HEK293T (cell line): ENCODE measurements around the gene FBH1.

Experiments
- CTCF ChIA-PET: fragments of 350-600 bp; formaldehyde crosslinking; extraction: SDS; loops from one replicate; lab custom pipeline; 2021; ENCODE audit warnings: antibody characterized with exemption, inconsistent platforms; lab: Yijun Ruan, JAX
- POLR2A ChIA-PET: fragments of 350-600 bp; formaldehyde crosslinking; extraction: SDS; loops from one replicate; lab custom pipeline; 2020; ENCODE audit warnings: antibody characterized with exemption, inconsistent platforms; lab: Yijun Ruan, JAX
- DNase-seq: peaks from one replicate; pipeline ENCODE4 v3.0.0; 2012; ENCODE audit warnings: mixed read lengths; ENCODE audit errors: extremely low spot score
- ARNT ChIP-seq: fragments of 450-650 bp; IDR thresholded peaks from 2 replicates; pipeline ENCODE4 v1.6.1; 2017; ENCODE audit warnings: mild to moderate bottlenecking
- BHLHE40 ChIP-seq: fragments of 450-650 bp; IDR thresholded peaks from 2 replicates; pipeline ENCODE4 v1.6.1; 2016; ENCODE audit warnings: mild to moderate bottlenecking, moderate library complexity, borderline replicate concordance
- CTBP1 ChIP-seq: fragments of 450-650 bp; IDR thresholded peaks from 2 replicates; pipeline ENCODE4 v1.6.1; 2016; ENCODE audit warnings: borderline replicate concordance
- ELF4 ChIP-seq: fragments of 450-650 bp; IDR thresholded peaks from 2 replicates; pipeline ENCODE4 v1.6.1; 2017; ENCODE audit warnings: antibody characterized with exemption
- FOXA1 ChIP-seq: fragments of 450-650 bp; IDR thresholded peaks from 2 replicates; pipeline ENCODE4 v1.6.1; 2016; ENCODE audit warnings: mild to moderate bottlenecking
- FOXK2 ChIP-seq: fragments of 450-650 bp; IDR thresholded peaks from 2 replicates; pipeline ENCODE4 v1.6.1; 2016; ENCODE audit warnings: mild to moderate bottlenecking
- FOXM1 ChIP-seq: fragments of 450-650 bp; IDR thresholded peaks from 2 replicates; pipeline ENCODE4 v1.6.1; 2017; ENCODE audit warnings: mild to moderate bottlenecking, borderline replicate concordance
- HDGF ChIP-seq: fragments of 450-650 bp; IDR thresholded peaks from 2 replicates; pipeline ENCODE4 v1.6.1; 2017; ENCODE audit warnings: antibody characterized with exemption, borderline replicate concordance
- L3MBTL2 ChIP-seq: fragments of 450-650 bp; conservative IDR thresholded peaks from 2 replicates; pipeline ENCODE4 v1.6.1; 2016; ENCODE audit warnings: mild to moderate bottlenecking
- LEF1 ChIP-seq: fragments of 450-650 bp; IDR thresholded peaks from 2 replicates; pipeline ENCODE4 v1.6.1; 2017; ENCODE audit warnings: mild to moderate bottlenecking, borderline replicate concordance
- NFRKB ChIP-seq: fragments of 450-650 bp; IDR thresholded peaks from 2 replicates; pipeline ENCODE4 v1.6.1; 2016; ENCODE audit warnings: mild to moderate bottlenecking, moderate library complexity
- PKNOX1 ChIP-seq: fragments of 450-650 bp; IDR thresholded peaks from 2 replicates; pipeline ENCODE4 v1.6.1; 2016
- SP1 ChIP-seq: fragments of 450-650 bp; IDR thresholded peaks from 2 replicates; pipeline ENCODE4 v1.6.1; 2017
- SUZ12 ChIP-seq: fragments of 450-650 bp; IDR thresholded peaks from 2 replicates; pipeline ENCODE4 v1.6.1; 2016; ENCODE audit warnings: mild to moderate bottlenecking
- TARDBP ChIP-seq: fragments of 450-650 bp; IDR thresholded peaks from 2 replicates; pipeline ENCODE4 v1.6.1; 2016
- ZNF384 ChIP-seq: fragments of 450-650 bp; IDR thresholded peaks from 2 replicates; pipeline ENCODE4 v1.6.1; 2016

Gene FBH1

GRCh38 chr10:5897053-5897340, 7.0 kb downstream of the FBH1 start:
- ChIA-PET POLR2A (no interaction called here), CTCF (interaction anchor here (0.6 kb wide), 1 partner anchor 114 kb away, joined by 4 read pairs; no protein-coding TSS in a partner anchor)
- DNase-seq: no peak
- TF ChIP-seq FOXM1: no peak
- no peak for TF ChIP-seq TARDBP
- no peak for TF ChIP-seq ELF4
- TF ChIP-seq LEF1: no peak
- no peak for TF ChIP-seq PKNOX1
- no peak for TF ChIP-seq FOXK2
- no peak for TF ChIP-seq ZNF384
- TF ChIP-seq L3MBTL2: no peak
- no peak for TF ChIP-seq CTBP1
- no peak for TF ChIP-seq SUZ12
- no peak for TF ChIP-seq FOXA1
- TF ChIP-seq BHLHE40: no peak
- no peak for TF ChIP-seq HDGF
- TF ChIP-seq SP1: no peak
- no peak for TF ChIP-seq NFRKB
- TF ChIP-seq ARNT: no peak

- TF ChIP-seq FOXM1 (no peak), SUZ12 (no peak), FOXA1 (no peak), TARDBP (no peak), BHLHE40 (no peak), CTBP1 (no peak), ELF4 (no peak), PKNOX1 (no peak), FOXK2 (no peak), ZNF384 (no peak)
- POLR2A ChIA-PET: interaction anchor here (2.0 kb wide), 1 partner anchor 7 kb away, joined by 9 read pairs; the partner anchor contains the start of genes ANKRD16 and FBH1
- no peak for DNase-seq
- CTCF ChIA-PET: no interaction called here
Measured at GRCh38 chr10:5897504-5897903, 7.5 kb downstream of the FBH1 start.

- TF ChIP-seq FOXM1 (no peak), ZNF384 (no peak), SUZ12 (no peak), NFRKB (no peak), SP1 (no peak), L3MBTL2 (no peak), TARDBP (no peak), PKNOX1 (no peak), LEF1 (no peak)
- CTCF ChIA-PET: no interaction called here
- POLR2A ChIA-PET: interaction anchor here (2.0 kb wide), 1 partner anchor 8 kb away, joined by 9 read pairs; the partner anchor contains the start of genes ANKRD16 and FBH1
- no peak for DNase-seq
Measured at GRCh38 chr10:5898163-5898562, 8.1 kb downstream of the FBH1 start.

- ChIA-PET POLR2A (no interaction called here), CTCF (no interaction called here)
- no peak for DNase-seq
- TF ChIP-seq FOXM1: no peak
- no peak for TF ChIP-seq BHLHE40
- no peak for TF ChIP-seq LEF1
- no peak for TF ChIP-seq L3MBTL2
- TF ChIP-seq SP1: no peak
- no peak for TF ChIP-seq ZNF384
- no peak for TF ChIP-seq TARDBP
- no peak for TF ChIP-seq CTBP1
- no peak for TF ChIP-seq NFRKB
- TF ChIP-seq HDGF: no peak
- TF ChIP-seq ELF4: no peak
- TF ChIP-seq FOXK2: no peak
Measured at GRCh38 chr10:5900247-5900646, 10.2 kb downstream of the FBH1 start.

GRCh38 chr10:5902511-5903274, 12.7 kb downstream of the FBH1 start:
- TF ChIP-seq ARNT: no peak
- no peak for TF ChIP-seq NFRKB
- no peak for TF ChIP-seq LEF1
- TF ChIP-seq SUZ12: no peak
- TF ChIP-seq TARDBP: no peak
- TF ChIP-seq BHLHE40: no peak
- TF ChIP-seq FOXK2: no peak
- no peak for TF ChIP-seq FOXA1
- TF ChIP-seq ELF4: no peak
- no peak for DNase-seq
- CTCF ChIA-PET: no interaction called here
- POLR2A ChIA-PET: no interaction called here

- POLR2A ChIA-PET: no interaction called here
- no peak for DNase-seq
- TF ChIP-seq FOXM1 (no peak), HDGF (no peak), LEF1 (no peak), L3MBTL2 (no peak), BHLHE40 (no peak), SP1 (no peak)
- CTCF ChIA-PET: no interaction called here
Measured at GRCh38 chr10:5903563-5903962, 13.5 kb downstream of the FBH1 start.
